Activated naive CD8-positive, alpha-beta T cell (primary cell): Measurements from ENCODE around the gene LSP1.
"Not testable (repeated sequence)": the region's sequence is repeated elsewhere in the genome, so short reads cannot be mapped to it uniquely, and the experiment has no call there.

Source experiments
- H3K27ac Mint-ChIP-seq: one replicate; pipeline ENCODE4 v1.8.0; 2021; ENCODE audit warnings: mixed read lengths
- H3K27me3 Mint-ChIP-seq: one replicate; pipeline ENCODE4 v1.8.0; 2021; ENCODE audit warnings: mixed read lengths
- H3K36me3 Mint-ChIP-seq: one replicate; pipeline ENCODE4 v1.8.0; 2021; ENCODE audit warnings: mixed read lengths
- H3K4me1 Mint-ChIP-seq: one replicate; pipeline ENCODE4 v1.8.0; 2021; ENCODE audit warnings: low read depth, mixed read lengths
- H3K4me3 Mint-ChIP-seq: one replicate; pipeline ENCODE4 v1.8.0; 2021; ENCODE audit warnings: mild to moderate bottlenecking, mixed read lengths
- H3K9me3 Mint-ChIP-seq: one replicate; pipeline ENCODE4 v1.8.0; 2021; ENCODE audit warnings: low read depth, mixed read lengths

The LSP1 gene

DNA sequence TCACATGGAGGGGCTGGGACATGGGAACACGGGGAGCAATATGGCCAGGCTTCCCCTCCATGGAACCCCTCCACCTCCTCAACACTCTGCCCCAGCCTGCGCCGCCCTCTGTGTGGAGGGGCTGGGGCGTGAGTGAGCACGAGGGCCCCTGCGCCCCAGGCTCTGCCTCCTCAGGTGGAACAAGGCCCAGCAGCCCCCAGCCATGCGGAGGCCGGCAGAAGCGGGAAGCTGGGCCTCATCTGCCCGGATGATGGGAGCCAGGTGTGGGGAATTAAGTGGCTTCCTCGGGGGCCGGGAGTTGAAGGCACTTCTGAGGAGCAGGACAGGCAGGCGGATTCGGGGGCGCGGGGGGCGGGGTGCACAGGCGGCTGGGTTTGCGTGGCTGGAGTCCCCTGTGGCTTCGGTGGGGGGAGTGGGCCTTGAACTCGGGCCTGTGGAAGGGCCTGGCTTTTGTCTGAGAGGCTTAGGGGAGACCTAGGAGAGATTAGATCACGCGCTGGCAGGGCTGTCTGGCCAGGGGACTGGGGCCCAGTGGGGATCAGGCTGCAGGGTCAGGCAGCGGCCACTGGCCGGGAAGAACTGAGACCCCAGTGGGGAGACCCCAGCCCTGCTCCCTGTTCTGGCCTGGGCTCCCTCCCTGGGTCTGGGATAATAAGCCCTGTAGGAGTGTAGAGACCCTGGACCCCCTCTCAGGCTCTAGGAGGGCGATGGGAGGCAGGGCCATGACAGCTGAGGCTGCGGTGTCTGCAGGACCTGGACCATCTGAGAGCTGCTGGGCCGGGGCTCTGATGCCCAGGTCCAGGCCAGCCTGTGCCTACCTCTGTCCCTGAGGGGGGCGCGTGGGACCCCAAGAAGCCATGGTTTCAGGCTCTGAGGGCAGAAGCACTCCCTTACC lies 25.5 kb downstream of the LSP1 start:
- no peaks in the 10 kb centered on the region for H3K27me3 Mint-ChIP-seq
- H3K4me1 Mint-ChIP-seq: peaks cover 12% of the 10 kb centered on the region
- H3K36me3 Mint-ChIP-seq: no peaks in the 10 kb centered on the region
- no peaks in the 10 kb centered on the region for H3K9me3 Mint-ChIP-seq
- H3K4me3 Mint-ChIP-seq: no peak overlapping the region
- no peak overlapping the region for H3K27ac Mint-ChIP-seq

DNA sequence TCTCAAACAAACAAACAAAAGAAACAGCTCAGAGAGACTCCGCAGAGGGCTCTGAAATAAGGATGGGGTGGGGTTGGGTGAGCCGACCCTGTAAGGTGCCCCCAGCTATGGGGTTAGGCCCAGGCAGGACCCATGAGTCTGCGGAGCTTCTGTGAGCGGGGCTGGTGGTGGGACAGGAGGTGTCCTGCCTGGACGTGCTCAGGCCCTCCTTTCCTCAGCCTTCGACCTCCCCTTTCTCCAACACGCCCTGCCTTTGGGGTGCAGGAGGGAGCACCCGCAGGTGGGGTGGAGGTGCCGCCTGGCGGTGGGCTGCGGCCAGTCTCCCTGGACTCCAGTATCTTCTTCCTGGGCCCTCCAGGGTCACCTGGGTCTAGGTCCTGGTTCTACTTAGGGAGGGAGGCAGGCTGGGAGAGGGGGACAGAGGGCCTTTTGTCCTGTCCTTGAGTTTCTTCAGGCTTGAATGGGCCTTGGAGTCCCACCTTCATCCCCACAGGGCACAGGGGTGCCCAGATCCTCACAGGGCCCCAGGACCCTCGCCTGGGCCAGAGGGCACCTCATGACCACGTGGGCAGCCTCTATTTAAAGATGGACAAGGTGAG lies 26.6 kb downstream of the LSP1 start:
- Mint-ChIP-seq H3K4me1 (peaks cover 10% of the 10 kb centered on the region), H3K27ac (no peak overlapping the region), H3K4me3 (no peak overlapping the region), H3K36me3 (no peaks in the 10 kb centered on the region), H3K27me3 (no peaks in the 10 kb centered on the region), H3K9me3 (no peaks in the 10 kb centered on the region)

DNA sequence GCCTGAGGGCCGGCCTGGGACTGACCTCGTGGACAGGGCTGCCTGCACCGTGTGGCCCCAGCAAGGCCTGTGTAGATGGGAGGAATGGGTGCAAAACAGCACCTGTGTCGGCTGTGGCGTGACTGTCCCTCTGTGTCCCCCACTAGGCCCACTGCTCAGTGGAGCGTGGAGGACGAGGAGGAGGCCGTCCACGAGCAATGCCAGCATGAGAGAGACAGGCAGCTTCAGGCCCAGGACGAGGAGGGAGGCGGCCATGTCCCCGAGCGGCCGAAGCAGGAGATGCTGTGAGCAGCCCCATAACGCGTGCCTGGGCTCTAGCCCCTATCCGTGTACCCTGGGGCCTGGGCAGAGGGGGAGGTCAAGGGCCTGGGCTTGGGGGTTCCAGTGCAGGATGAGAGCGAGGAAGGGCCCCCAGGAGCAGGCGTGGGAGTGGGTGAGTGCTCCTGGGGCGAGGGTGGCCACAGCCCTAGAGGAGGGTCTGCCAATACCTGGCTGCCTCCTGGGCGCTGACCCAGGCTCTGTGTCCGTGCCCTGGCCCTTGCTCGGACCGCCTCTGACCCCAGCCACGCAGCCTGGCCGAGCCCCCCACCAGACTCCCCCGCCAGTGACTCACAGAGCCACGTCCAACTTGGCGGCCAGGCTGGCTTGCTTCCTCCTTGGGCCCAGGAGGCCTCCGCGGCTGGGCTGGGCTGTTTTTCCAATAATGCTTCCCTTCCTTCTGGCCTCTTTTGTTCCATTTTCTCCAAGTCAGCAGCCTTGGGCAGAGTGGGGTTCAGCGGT lies 27.2 kb downstream of the LSP1 start:
- no peaks in the 10 kb centered on the region for H3K36me3 Mint-ChIP-seq
- no peak overlapping the region for H3K4me3 Mint-ChIP-seq
- H3K27ac Mint-ChIP-seq: no peak overlapping the region
- peaks cover 10% of the 10 kb centered on the region for H3K4me1 Mint-ChIP-seq
- H3K9me3 Mint-ChIP-seq: no peaks in the 10 kb centered on the region
- H3K27me3 Mint-ChIP-seq: no peaks in the 10 kb centered on the region

DNA sequence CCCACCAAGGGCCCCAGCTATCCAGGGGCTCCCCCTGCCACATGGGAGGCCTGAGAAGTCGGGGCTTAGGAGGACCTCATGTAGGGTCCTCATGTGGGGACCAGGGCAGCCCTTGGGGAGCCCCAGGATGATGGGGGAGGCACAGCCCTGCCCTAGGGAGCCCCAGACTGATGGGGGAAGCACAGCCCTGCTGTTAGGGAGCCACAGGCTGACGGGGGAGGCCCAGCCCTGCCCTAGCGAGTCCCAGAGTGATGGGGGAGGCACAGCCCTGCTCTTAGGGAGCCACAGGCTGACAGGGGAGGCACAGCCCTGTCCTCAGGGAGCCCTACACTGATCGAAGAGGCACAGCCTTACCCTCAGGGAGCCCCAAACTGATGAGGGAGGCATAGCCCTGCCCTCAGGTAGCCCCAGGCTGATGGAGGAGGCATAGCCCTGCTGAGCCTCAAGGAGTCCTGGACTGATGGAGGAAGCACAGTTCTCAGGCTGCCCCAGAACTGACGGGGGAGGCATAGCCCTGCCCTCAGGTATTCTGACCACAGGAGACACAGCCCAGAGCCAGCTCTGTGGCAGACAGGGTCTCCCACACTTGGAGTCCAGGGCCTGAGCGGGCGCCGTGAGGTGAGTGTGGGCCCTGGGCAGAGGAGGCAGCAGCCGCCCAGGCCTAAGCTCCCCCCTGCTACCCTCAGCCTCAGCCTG lies 28.0 kb downstream of the LSP1 start:
- no peak overlapping the region for H3K4me3 Mint-ChIP-seq
- H3K27ac Mint-ChIP-seq: no peak overlapping the region
- no peaks in the 10 kb centered on the region for H3K27me3 Mint-ChIP-seq
- H3K36me3 Mint-ChIP-seq: no peaks in the 10 kb centered on the region
- no peaks in the 10 kb centered on the region for H3K9me3 Mint-ChIP-seq
- H3K4me1 Mint-ChIP-seq: peaks cover 6% of the 10 kb centered on the region

DNA sequence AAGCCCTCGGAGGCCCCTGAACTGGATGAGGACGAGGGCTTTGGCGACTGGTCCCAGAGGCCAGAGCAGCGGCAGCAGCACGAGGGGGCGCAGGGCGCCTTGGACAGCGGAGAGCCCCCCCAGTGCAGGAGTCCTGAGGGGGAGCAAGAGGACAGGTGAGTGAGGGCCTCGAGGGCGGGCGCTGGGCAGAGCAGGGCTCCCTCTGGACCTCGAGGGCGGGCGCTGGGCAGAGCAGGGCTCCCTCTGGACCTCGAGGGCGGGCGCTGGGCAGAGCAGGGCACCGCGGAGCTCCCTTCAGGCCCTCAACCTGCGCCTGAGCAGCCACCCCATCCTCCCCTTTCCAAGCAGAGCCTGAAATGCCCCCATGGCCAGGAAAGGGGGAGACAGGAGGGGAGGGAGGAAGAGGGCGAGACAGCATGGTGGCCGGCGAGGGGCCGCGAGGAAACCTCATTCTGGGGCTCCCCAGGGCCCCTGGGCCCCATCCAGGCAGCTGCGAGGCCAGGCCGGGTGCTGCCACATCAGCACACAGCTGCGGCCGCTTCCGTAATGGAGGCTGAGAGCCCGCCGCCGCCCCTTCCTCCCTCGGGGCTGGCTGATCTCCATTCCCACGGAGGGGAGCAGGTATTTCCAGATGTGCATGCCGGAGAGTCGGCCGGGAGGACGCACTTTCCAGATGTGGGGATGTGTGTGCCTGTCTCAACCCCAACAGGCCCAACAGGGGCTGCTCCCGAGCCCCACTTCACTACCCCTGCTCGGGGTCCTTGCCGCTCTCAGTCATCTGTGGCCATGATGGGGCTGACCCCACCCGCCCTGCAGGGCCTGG lies 28.8 kb downstream of the LSP1 start:
- H3K27me3 Mint-ChIP-seq: no peaks in the 10 kb centered on the region
- no peaks in the 10 kb centered on the region for H3K36me3 Mint-ChIP-seq
- no peak overlapping the region for H3K27ac Mint-ChIP-seq
- no peaks in the 10 kb centered on the region for H3K9me3 Mint-ChIP-seq
- no peak overlapping the region for H3K4me3 Mint-ChIP-seq
- peaks cover 4% of the 10 kb centered on the region for H3K4me1 Mint-ChIP-seq

DNA sequence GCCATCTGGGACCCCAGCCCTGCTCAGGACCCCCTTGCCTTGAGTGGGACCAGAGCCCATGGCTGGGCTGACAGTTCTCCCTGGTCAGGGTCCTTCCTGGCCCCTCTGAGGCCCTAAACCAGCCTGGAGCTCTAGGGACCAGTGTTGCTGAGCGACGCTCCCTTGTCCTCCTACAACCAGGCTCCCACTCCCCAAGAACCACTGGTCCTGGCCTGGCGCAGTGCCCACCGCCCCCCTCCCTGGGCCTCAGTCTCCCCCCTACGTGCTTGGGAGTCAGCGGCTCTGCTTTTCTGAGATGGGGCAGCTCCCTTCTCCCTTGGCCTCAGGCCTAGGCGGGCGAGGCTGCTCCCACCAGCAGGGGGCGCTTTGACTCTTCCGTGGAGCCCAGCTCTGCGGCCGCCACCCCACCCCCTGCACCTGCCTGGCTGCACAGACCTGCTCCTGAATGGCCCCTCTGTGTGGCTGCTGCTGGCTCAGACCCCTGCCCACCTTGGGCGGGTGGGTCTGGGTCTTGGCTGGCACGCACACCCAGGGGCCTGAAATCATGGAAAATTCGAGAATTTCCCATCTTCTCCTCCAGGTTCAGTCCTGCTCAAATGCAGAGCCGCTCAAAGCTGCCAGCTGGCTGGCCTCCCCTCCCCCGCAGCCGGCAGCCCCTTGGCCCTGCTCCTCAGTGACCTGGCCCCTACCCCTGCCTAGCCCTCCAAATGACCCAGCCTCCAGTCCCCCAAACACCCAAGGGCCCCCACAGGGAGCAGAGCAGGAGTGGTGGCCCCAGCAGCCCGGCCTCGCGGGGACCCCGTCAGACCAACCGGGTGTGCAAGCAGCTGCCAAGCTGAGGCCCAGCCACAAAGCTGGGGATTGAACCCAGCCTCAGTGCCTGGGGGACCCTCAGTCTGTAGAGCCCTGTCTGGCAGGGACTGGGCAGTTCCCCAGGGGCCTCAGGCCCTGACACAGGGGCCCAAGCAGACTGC lies 29.7 kb downstream of the LSP1 start:
- H3K27ac Mint-ChIP-seq: no peak overlapping the region

DNA sequence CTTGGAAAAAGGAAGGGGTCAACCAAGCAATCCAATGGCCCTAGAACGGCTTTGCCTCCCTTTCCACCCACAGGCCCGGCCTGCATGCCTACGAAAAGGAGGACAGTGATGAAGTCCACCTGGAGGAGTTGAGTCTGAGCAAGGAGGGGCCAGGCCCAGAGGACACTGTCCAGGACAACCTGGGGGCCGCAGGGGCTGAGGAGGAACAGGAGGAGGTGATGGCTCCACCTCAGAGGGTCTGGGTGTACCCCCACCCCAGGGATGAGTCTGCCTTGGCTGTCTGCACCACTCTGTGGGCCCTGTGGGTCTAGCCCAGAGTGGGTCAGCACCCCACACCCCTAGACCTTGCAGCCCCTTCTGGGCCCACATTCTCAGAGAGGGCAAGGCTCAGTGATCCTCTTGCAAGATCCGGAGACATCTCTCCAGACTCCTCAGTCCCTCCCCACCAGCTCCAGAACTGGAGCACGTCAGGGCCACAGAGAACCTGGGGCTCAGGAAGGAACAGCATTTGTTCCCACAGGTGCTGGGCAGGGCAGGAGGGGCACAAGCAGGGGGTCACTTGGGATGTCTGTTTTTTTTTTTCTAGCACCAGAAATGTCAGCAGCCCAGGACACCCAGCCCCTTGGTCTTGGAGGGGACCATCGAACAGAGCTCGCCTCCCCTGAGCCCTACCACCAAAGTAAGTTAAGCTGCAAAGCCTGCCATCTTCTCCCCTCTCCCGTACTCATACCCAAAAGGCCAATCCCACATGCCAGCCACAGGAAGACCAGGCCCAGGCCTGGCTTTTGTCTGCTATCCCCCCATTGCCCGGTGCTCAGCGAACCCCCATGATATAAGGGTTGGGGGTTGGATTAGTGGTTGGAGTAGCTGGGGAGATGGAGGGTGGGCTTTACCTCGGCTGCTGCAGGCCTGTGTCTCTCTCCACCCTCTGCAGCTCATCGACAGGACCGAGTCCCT lies 30.7 kb downstream of the LSP1 start:
- Mint-ChIP-seq H3K9me3 (no peaks in the 10 kb centered on the region), H3K27me3 (no peaks in the 10 kb centered on the region), H3K27ac (no peak overlapping the region), H3K4me1 (peaks cover 6% of the 10 kb centered on the region), H3K4me3 (no peak overlapping the region), H3K36me3 (no peaks in the 10 kb centered on the region)

More for the DNA sequence above, 29.7 kb downstream of the LSP1 start:
- Mint-ChIP-seq H3K4me3 (no peak overlapping the region), H3K9me3 (no peaks in the 10 kb centered on the region), H3K27me3 (no peaks in the 10 kb centered on the region), H3K36me3 (no peaks in the 10 kb centered on the region), H3K4me1 (peaks cover 3% of the 10 kb centered on the region)

DNA sequence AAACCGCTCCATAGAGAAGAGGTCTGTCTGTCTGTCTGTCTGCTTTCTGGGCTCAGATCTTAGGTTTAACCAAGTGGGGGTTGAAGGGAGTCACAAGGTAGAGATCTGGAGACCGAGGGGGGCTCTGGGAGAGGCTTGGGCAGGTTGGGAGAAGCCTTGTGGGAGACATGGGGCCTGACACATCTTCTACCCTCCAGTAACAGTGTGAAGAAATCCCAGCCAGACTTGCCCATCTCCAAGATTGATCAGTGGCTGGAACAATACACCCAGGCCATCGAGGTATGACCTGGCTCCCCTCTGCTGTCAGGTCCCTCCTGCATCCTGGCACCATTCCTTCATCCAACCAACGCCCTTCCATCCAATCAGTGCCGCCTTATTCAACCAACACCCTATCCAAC lies 31.4 kb downstream of the LSP1 start:
- Mint-ChIP-seq H3K4me1 (peaks cover 11% of the 10 kb centered on the region), H3K4me3 (no peak overlapping the region)

DNA sequence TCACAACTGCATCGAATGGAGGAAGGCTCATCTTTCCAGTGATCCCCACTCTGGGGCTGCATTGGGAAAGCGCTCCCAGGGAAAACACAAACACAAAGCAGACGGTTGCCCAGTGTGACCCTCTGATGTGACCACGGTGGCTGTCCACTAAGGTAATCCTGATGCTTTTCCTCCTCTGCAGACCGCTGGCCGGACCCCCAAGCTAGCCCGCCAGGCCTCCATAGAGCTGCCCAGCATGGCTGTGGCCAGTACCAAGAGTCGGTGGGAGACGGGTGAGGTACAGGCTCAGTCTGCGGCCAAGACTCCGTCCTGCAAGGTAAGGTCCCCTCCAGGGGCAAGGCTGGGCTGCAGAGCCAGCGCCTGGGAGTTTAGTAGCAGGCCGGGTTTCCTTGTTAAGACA lies 33.7 kb downstream of the LSP1 start:
- H3K27ac Mint-ChIP-seq, H3K27me3 Mint-ChIP-seq, H3K4me3 Mint-ChIP-seq, H3K36me3 Mint-ChIP-seq, H3K9me3 Mint-ChIP-seq: not testable (repeated sequence)
- peaks cover 22% of the 10 kb centered on the region for H3K4me1 Mint-ChIP-seq

More for the DNA sequence above, 31.4 kb downstream of the LSP1 start:
- H3K36me3 Mint-ChIP-seq: no peaks in the 10 kb centered on the region
- no peak overlapping the region for H3K27ac Mint-ChIP-seq
- no peaks in the 10 kb centered on the region for H3K9me3 Mint-ChIP-seq
- H3K27me3 Mint-ChIP-seq: no peaks in the 10 kb centered on the region

DNA sequence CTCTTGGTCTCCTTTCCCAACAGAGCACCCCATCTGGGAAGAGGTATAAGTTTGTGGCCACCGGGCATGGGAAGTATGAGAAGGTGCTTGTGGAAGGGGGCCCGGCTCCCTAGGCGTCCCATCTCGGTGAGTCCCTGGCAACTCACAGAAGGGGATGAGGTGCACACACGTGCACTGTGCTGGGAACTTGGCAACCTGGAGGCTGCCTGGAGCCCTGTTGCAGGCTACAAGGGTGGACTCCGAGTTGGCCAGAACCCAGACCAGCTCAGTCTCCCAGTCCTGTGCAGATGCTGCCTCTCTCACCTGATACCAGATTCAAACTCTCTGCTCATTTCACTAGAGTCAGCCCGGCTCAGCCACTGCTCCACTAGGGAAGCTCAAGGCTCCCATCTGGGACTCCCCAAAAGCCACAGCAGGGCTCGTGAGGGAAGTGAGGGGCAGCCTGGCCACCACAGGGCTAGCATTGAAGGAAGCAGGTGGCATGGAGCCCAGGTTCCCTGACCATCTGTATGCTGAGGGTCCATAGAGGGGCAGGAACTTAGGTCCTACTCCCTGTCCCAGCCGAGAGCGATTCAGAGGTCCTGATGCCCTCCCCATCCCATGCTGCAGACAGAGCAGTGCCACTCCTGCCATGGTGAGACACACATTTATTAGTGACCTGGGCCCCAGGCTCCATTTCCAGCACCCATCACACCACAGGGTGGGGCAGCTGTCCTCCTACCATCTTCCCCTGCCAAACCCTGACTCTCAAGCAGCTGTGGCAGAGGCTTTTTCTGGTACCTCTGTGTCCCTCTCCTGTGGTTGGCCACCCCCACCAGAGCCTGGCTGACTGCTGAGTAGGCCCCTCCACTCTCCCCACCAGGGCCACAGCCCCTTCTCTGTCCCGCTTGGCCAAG lies 34.8 kb downstream of the LSP1 start:
- no peaks in the 10 kb centered on the region for H3K36me3 Mint-ChIP-seq
- H3K4me3 Mint-ChIP-seq: no peak overlapping the region
- H3K27me3 Mint-ChIP-seq: no peaks in the 10 kb centered on the region
- peak overlapping the region; percentile 86 for H3K27ac Mint-ChIP-seq
- H3K9me3 Mint-ChIP-seq: no peaks in the 10 kb centered on the region
- H3K4me1 Mint-ChIP-seq: peaks cover 30% of the 10 kb centered on the region

DNA sequence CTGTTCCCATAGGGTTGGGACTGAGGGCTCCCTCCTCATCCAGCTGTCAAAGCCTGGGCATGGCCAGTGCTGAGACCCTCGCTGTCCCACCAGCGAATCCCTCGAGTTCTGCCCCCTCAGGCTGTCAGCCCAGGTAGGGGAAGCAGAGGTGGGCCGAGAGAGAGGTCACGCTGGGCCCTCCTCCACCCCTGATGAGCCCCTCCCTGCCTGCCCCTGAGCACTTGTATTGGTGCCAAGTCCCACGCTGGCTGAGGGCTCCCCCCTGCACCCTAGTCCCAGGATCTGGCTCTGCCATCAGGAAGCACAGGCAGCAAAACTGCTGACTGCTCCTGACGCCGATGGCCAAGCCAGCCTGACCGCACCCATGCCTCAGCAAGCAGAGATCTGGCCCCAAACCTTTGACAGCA lies 35.5 kb downstream of the LSP1 start:
- Mint-ChIP-seq H3K36me3 (no peaks in the 10 kb centered on the region), H3K27me3 (no peaks in the 10 kb centered on the region), H3K27ac (peak overlapping the region; percentile 86), H3K4me1 (peaks cover 32% of the 10 kb centered on the region), H3K4me3 (peak overlapping the region; percentile 71), H3K9me3 (no peaks in the 10 kb centered on the region)

DNA sequence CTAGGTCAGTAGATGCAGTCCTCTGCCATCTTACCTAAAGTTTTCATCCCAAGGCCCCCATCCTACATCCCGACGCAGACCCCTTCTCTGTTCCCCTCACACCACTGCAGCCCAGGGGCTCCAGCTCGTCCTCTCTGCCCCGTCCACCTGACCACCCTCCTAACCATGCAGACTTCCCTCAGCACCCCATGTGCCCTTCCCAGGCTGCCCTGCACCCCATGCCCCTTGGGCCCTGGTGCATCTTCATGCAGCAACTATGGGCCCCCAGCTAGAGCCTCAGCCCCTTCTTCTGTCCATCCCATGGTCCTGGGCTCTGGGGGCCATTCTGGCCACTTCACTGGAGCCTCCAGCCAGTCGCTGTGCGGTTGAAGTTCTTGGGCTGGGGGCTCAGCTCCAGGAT lies 35.9 kb downstream of the LSP1 start:
- peak overlapping the region; percentile 71 for H3K4me3 Mint-ChIP-seq
- H3K27ac Mint-ChIP-seq: peak overlapping the region; percentile 86
- no peaks in the 10 kb centered on the region for H3K36me3 Mint-ChIP-seq
- no peaks in the 10 kb centered on the region for H3K27me3 Mint-ChIP-seq
- H3K4me1 Mint-ChIP-seq: peaks cover 37% of the 10 kb centered on the region
- H3K9me3 Mint-ChIP-seq: no peaks in the 10 kb centered on the region
